NCI-H1694 (cell line): ENCODE measurements around the gene MAST4.

Experiments
- DNase-seq: peaks from one replicate; lab custom pipeline; 2025; lab: John Stamatoyannopoulos, UW

The MAST4 gene

DNA sequence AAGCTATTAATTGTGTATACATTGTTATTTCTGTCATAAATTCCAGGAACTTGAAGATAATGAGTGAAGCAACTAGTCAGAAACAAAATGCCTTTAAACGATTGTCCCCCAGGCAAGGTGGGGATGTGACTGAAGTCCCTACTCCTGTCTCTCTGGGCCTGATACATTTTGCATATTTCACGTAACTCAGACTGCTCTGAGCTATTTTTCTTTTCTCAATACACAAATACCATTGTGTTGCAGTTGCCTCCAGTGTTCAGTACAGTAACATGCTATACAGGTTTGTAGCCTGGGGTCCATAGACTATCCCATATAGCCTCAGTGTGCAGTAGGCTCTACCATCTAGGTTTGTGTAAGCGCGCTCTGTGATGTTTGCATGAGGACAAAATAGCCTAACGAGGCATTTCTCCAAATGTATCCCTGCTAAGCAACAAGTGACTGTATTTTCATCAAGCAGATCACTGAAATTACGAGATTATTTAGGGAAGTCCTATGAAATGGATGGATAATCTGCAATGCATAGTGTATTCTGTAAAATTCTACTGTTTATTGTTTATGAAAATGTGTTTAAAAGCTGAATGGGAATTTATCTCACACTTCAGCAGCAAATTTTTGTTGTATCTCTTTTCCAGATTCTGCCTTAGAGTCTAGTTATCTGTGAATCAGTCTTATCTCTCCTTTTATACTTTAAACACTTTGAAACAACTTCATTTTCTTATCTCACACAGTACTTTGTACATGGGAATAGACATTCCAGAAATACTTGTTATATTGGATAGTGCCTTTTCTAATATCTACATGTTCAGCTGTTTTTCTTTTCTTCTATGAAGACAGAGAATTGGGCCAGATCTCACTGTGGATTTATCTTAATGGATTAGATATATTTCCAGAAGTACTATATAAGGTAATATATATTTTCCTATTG lies 449.9 kb downstream of the MAST4 start:
- DNase-seq, result no peak

DNA sequence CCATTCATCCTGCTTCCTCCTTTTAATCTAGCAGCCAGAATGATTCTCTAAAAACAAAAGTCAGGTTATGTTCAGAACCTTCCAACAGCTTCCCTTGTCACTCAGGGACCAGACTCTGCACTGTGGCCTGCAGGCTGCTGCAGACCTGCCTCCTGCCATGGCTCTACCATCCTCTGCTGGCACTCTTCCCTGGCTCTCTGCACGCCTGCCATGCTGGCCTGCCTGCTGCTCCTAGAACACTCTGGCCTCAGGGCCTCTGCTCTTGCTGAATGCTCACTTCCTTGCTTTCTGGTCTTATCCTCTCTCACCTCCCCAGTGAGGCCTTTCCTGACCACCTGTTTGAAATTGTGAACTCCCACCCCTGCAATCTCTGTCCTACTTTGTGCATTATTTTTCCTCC lies 451.0 kb downstream of the MAST4 start:
- DNase-seq, result peak; percentile 24

DNA sequence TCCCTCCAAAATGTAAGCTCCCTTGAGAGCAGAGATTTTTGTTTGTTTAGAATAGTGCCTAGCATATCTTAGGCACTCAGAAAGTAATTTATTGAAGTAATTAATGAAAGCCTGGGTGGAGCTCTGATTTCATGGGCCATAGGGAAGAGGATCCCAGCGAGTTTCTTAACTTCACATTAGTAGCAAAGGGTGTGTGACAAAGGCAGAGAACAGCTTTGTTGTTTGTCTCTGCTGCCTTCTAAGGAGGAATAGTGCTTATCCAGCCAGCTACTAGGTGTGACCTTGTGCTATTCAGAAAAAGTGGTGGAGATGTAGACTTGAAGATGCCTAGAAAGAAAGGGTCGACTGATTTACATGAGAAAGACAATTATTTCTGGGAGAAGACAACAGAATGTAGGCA lies 451.4 kb downstream of the MAST4 start:
- DNase-seq, result no peak

- no peak for DNase-seq
Observed at GRCh38 chr5:67050125-67050524, 453.9 kb downstream of the MAST4 start.

DNA sequence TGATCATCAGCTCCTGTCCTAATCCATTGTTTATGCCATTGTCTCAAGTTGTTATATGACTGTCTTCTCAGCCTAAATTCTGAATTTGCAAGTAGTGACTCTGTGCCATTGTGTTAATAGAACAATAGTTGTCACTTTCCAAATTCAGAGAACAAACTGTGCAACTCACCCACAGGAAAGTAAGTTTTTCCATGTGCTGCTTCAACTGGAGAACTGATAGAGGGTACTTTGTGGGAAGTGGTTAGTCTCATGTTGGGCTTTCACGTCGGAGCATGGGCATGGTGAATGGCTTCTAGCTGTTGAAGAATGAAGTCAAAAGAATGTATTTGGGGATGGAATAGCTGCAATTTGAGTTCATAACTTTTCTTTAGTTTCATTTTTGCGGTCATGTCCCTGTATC lies 454.4 kb downstream of the MAST4 start:
- no peak for DNase-seq

DNA sequence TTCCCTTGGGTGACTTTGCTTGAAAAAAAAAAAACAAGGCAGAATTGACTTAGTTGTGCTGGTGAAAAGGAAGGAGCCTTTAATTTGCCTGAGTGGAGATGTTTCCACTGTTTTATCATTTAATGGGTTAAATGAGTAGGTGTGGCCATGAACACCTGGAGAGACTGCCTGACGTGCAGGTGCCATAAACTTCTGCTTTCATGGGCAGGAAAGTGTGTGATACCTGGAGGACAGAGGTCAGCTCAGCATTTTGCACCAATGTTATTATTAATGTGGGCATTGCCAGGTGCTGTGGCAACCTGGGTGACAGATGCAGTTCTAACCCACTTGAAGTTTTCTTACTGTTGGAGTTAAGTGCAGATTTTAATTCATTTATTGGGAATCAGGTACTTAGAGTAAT lies 455.0 kb downstream of the MAST4 start:
- DNase-seq, result no peak

DNA sequence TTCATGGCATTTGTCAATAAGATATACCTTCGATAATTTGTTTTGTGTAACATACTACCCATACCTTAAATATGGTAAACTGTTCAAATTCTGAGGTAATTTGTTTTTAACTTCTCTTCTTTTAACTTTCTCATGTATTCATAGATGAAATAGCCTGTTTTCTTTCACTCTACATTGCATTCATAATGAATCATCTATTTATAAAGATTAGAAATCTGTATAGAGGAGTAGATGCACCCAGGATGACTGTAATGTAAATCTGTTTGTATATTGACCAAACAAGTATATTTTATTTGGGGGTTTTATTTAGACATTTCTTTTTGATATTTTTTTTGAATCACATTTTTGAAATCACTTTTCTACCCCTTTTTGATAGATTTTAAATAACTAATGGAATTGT lies 455.8 kb downstream of the MAST4 start:
- no peak for DNase-seq

- no peak for DNase-seq
Observed at GRCh38 chr5:67053229-67053628, 457.0 kb downstream of the MAST4 start.

GRCh38 chr5:67058998-67059743 lies 463.0 kb downstream of the MAST4 start:
- no peak for DNase-seq

DNA sequence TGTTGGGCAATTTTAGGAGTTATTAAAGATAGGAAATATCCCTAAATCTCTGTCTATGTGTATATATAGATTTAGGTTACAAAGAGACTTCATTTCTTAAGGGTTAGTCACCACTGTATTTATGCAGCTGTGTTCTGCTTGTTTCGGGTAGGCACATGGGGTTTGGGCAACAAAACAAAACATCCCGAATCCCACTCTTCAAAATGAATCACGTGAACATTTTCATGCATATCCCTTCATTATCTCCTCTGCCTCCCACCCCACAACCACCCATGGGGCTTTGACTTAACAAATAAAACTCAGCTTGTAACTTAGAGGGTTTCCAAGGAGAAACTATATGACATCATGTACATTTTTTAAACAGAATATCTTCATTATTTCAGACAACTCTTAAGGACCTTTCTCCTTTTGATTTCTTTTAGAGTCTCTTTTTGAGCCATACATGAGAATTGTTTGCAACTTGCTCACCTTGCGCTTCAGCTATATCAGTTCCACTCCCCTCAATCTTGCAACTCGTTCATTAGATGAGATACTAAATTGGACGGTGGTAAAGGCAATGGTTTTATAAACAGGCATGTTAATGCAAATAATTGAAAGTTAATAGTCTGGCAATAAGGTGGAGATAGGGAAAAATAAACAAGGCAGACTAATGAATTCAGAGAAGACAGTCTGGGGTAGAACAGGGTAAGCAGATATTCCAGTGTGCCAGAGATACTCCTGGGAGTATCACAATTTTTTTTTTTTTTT lies 463.7 kb downstream of the MAST4 start:
- no peak for DNase-seq

GRCh38 chr5:67061511-67061910 lies 465.3 kb downstream of the MAST4 start:
- no peak for DNase-seq

GRCh38 chr5:67063055-67063454 lies 466.9 kb downstream of the MAST4 start:
- DNase-seq, result no peak

- DNase-seq, result no peak
Observed at GRCh38 chr5:67063791-67064190, 467.6 kb downstream of the MAST4 start.

- DNase-seq, result no peak
Observed at GRCh38 chr5:67065237-67065636, 469.0 kb downstream of the MAST4 start.

- no peak for DNase-seq
Observed at GRCh38 chr5:67065696-67066095, 469.5 kb downstream of the MAST4 start.

DNA sequence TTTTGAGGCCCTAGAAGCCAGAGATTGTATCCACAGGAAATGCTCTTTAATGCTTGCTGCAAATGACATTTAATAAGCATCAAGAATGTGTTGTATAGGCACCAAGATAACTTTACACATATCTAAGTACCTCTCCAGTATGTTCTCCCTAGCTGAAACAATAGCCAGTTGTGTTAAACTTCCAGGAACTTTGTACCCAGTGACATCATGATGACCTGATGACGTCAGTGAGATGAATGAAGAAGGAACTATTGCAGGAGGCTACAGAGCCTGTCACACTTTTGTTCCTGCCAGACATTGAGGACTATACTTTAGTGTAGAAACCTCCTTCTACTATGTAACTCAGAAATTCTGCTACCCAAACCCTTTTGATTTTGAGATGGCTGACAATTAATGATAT lies 470.6 kb downstream of the MAST4 start:
- DNase-seq, result no peak

DNA sequence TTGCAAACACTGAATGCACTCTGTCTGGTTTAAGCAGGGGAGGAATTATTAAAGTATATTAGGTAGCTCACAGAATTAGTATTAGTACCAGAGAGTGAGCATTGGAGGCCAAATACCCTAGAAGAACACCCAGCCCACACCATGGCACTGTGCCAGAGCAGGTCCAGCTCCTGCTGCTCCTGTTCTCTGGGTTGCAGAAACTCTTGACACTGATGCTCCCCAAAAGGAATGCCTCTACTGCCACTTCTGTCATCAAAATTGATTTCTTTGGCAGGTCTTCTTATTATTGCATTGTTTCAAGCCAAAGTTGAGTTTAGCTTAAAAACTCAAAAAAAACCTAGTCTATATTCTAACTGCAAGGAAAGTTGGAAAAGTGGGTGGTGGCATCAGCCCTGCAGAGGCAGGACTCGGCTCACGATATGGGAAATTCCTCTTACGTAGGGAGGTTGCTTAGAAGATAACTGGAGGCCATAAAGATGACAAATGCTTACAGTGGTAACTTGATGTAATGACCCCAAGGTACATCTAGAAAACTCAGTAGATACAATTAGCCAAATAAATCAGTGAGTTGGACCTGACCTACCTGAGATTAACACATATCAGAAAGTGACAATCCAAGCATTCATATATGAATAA lies 477.0 kb downstream of the MAST4 start:
- DNase-seq, result no peak

DNA sequence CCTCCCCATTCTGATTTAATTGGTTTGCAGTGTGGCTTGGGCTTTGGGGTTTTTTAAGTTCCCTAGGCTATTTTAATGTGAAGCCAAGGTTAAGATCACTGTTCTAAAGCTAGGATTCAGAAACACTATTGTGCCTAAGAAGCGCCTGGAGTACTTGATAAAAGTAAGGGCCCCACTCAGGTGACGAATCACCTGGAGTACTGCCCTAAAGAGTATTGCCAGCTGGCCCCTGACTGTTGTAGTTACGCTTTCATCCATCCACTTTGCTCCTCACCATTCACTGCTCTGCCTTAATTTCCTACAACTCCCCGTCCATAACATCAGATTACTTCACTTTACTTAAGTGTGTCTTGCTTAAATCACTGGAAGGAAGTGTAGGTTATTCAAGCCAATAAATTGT lies 481.1 kb downstream of the MAST4 start:
- DNase-seq, result no peak

DNA sequence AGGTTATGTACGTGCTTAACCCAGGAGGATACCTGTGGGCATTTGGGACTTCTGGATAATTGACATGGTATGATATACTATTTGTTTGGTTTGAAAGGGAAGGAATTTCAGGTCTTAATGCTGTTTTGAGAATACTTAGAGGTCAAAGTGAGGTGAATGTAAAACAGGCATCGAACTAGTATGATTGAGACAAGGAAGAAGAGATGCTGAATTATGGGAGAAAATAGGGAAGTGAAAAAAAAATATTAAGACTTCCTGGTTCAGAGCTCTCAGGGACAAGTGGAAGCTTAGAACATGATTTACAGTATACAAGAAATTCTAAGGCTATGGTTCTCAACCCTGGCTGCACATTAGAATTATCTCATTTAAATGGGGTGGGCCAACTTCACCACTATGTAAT lies 485.1 kb downstream of the MAST4 start:
- DNase-seq, result no peak

DNA sequence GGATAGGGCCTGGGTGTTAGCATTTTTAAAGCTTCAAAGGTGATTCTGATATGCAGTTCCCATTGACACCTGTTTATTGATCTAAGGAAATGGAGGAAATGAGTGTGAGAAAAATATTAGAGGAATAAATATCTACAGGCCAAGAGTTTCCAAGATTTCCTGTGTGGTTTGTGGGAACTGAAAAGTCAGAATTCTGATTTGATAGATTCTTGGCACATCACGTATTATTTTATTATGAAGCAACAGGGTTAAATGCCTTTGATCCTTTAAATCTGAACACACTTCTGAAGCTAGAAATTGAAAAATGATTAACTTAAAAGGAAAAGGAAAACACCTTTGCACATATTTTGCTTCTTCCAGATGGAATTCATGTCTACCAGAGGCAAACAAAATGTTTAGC lies 486.7 kb downstream of the MAST4 start:
- DNase-seq, result no peak

- no peak for DNase-seq
Observed at GRCh38 chr5:67085616-67086015, 489.4 kb downstream of the MAST4 start.

GRCh38 chr5:67089200-67089725 lies 493.1 kb downstream of the MAST4 start:
- DNase-seq, result no peak
